ENCODE measurements around the gene NOS1AP.
"Not testable (repeated sequence)": the region's sequence is repeated elsewhere in the genome, so short reads cannot be mapped to it uniquely, and the experiment has no call there.

NOS1AP gene

GRCh38 chr1:162191396-162192305 lies 122.2 kb downstream of the NOS1AP start:
- no peak for DNase-seq (ENCODE audit: low read depth in 1 of 2, low spot score in 1 of 2)

GRCh38 chr1:162192306-162192678 lies 122.8 kb downstream of the NOS1AP start:
- no peak for DNase-seq (ENCODE audit: low read depth in 1 of 2, low spot score in 1 of 2)

GRCh38 chr1:162192763-162193162 lies 123.3 kb downstream of the NOS1AP start:
- DNase-seq (ENCODE audit: low read depth in 1 of 2, low spot score in 1 of 2) = no peak

GRCh38 chr1:162193221-162193620 lies 123.7 kb downstream of the NOS1AP start:
- DNase-seq (ENCODE audit: low read depth in 1 of 2, low spot score in 1 of 2) = no peak

GRCh38 chr1:162193815-162194214 lies 124.3 kb downstream of the NOS1AP start:
- DNase-seq (ENCODE audit: low read depth in 1 of 2, low spot score in 1 of 2) = no peak

GRCh38 chr1:162195567-162195966 lies 126.1 kb downstream of the NOS1AP start:
- no peak for DNase-seq (ENCODE audit: low read depth in 1 of 2, low spot score in 1 of 2)

GRCh38 chr1:162196387-162196786 lies 126.9 kb downstream of the NOS1AP start:
- no peak for DNase-seq (ENCODE audit: low read depth in 1 of 2, low spot score in 1 of 2)

- DNase-seq (ENCODE audit: low read depth in 1 of 2, low spot score in 1 of 2) = no peak
These were observed 127.6 kb downstream of the NOS1AP start for GRCh38 chr1:162197041-162197531.

GRCh38 chr1:162197615-162198421 lies 128.3 kb downstream of the NOS1AP start:
- no peak for DNase-seq (ENCODE audit: low read depth in 1 of 2, low spot score in 1 of 2)

- DNase-seq (ENCODE audit: low read depth in 1 of 2, low spot score in 1 of 2) = no peak
These were observed 130.8 kb downstream of the NOS1AP start for GRCh38 chr1:162200096-162200847.

- not testable (repeated sequence) for DNase-seq (ENCODE audit: low read depth in 1 of 2, low spot score in 1 of 2)
These were observed 131.6 kb downstream of the NOS1AP start for GRCh38 chr1:162201062-162201461.

- no peak for DNase-seq (ENCODE audit: low read depth in 1 of 2, low spot score in 1 of 2)
These were observed 134.8 kb downstream of the NOS1AP start for GRCh38 chr1:162204129-162204822.

- no peak for DNase-seq (ENCODE audit: low read depth in 1 of 2, low spot score in 1 of 2)
These were observed 135.3 kb downstream of the NOS1AP start for GRCh38 chr1:162204823-162205155.

- no peak for DNase-seq (ENCODE audit: low read depth in 1 of 2, low spot score in 1 of 2)
These were observed 136.8 kb downstream of the NOS1AP start for GRCh38 chr1:162206300-162206699.

GRCh38 chr1:162206749-162207635 lies 137.5 kb downstream of the NOS1AP start:
- no peak for DNase-seq (ENCODE audit: low read depth in 1 of 2, low spot score in 1 of 2)

GRCh38 chr1:162207862-162208261 lies 138.4 kb downstream of the NOS1AP start:
- no peak for DNase-seq (ENCODE audit: low read depth in 1 of 2, low spot score in 1 of 2)

GRCh38 chr1:162210196-162210595 lies 140.7 kb downstream of the NOS1AP start:
- no peak for DNase-seq (ENCODE audit: low read depth in 1 of 2, low spot score in 1 of 2)

GRCh38 chr1:162212713-162213112 lies 143.2 kb downstream of the NOS1AP start:
- DNase-seq (ENCODE audit: low read depth in 1 of 2, low spot score in 1 of 2) = no peak

GRCh38 chr1:162213281-162213912 lies 143.9 kb downstream of the NOS1AP start:
- DNase-seq (ENCODE audit: low read depth in 1 of 2, low spot score in 1 of 2) = no peak
